Fibroblast of peridontal ligament (primary cell): ENCODE measurements around the gene FXYD4.

Experiments
- DNase-seq: peaks from one replicate; pipeline ENCODE4 v3.0.0-alpha.2; 2010; ENCODE audit errors: extremely low read depth

Gene FXYD4

DNA sequence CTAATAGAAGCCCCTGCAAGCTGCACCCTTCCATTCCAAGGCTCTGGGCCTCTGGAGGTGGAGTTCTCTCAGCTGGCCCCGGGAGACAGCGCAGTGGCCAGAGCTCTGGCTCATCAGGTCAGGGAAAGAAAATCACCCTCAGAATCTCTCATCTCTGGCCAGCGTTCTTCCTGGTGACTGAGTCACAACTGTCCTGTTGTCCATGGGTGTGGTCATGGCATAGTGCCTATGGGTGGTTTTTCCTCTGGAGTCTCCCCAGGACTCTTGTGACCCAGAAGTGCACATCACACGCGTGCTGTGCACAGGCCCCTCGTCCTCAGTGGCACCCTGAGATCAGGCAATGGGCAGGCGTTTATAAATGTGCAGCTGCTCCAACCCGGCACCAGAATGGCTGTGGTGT, 27.4 kb upstream of the FXYD4 start:
- no peak for DNase-seq

GRCh38 chr10:43347997-43348396, 23.4 kb upstream of the FXYD4 start:
- DNase-seq, result no peak

GRCh38 chr10:43348511-43349312, 22.7 kb upstream of the FXYD4 start:
- DNase-seq, result peak; percentile 71

DNA sequence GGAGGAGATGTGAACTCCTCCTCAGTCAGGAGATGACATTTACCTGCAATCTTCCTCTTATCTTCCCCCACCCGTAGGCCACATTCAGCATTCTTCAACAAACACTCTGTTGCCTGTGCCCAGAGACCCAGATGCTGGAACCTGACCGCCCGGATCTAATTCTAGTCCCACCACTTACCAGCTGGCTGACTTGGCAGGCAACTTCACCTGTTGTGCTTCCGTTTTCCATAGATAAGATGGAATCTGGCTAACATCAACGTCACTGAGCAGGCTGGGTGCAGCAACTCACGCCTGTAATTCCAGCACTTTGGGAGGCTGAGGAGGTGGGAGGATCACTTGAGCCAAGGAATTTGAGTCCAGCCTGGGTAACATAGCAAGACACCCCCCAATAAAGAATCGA, 21.3 kb upstream of the FXYD4 start:
- DNase-seq, result no peak

DNA sequence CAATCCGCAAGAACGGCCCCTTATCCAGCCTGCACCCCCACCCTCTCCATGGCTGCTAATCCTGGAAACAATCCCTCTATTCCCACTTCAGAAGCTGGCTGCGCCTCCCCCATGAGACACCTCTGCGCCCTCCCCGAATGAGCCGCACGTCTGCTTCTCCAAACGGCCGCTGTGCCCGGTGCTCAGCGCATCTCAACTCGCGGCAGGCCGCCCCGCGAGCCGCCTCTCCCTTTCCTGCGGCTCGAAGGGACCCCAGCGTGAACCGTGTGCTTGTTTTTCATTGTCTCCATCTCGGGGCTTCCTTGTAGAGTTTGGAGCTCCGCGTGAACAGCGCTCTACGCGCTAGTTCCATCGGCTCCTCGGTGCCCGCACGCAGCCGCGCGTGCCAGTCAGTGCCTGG, 20.8 kb upstream of the FXYD4 start:
- DNase-seq, result no peak

GRCh38 chr10:43351301-43351700, 20.1 kb upstream of the FXYD4 start:
- no peak for DNase-seq

DNA sequence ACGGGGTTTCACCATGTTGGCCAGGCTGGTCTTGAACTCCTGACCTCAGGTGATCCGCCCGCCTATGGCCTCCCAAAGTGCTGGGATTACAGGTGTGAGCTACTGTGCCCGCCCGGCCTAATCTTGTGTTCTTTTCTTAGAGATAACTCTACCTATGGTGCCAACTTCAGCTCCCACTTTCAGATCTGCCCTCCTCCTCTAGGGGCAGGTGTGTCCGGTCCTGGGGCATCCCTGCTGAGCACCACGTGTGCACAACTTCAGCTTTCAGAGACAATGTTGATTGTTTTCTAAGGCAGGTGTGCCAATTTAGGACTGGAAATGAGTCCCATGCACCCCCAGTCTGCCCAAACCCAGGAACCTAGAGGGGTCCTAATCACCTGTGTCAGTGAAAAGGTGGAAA, 18.5 kb upstream of the FXYD4 start:
- DNase-seq, result no peak

DNA sequence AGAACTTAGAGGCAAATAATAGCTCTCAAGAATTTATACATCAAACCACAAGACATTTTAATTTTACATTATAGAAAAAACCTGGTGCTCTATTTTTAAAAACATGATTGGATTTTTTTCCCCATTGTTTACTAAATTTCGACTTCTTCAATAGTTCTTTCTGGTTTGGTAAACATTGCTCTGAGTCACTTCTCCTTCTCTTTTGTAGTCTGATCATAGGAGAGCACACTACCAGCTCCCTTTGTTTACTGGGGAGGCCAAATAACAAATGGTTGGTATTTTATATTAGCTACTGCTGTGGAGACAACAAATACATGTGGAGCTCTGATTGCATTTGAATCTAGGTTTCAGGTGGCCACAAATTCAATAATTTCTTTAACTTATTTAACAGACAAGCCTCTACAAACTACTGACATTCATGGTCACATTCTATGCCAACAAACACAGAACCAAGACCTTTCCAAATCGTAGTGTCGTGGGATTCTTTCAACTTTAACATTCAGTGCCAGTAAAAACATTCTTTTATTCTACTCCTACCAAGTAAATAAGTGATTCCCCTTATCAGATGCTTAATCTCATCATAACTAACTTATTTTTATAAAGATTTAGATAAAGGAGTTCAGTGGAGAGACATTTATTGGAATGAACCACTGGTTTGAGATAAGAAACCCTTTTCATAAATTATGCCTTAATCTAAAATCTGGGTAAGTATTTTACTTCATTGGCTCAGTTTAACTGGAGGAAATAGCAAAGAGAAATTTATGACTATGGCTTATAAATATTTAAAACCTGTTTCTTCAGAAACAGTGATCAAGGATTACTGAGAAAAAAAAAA, 17.7 kb upstream of the FXYD4 start:
- no peak for DNase-seq

- no peak for DNase-seq
Observed at GRCh38 chr10:43354330-43354635, 17.2 kb upstream of the FXYD4 start.

GRCh38 chr10:43354879-43355380, 16.5 kb upstream of the FXYD4 start:
- no peak for DNase-seq

GRCh38 chr10:43355749-43356371, 15.6 kb upstream of the FXYD4 start:
- DNase-seq, result peak; percentile 11

GRCh38 chr10:43360086-43360485, 11.3 kb upstream of the FXYD4 start:
- peak; percentile 13 for DNase-seq

GRCh38 chr10:43361547-43362190, 9.8 kb upstream of the FXYD4 start:
- DNase-seq, result no peak

- DNase-seq, result peak; percentile 58
Observed at GRCh38 chr10:43362191-43362839, 9.1 kb upstream of the FXYD4 start.

DNA sequence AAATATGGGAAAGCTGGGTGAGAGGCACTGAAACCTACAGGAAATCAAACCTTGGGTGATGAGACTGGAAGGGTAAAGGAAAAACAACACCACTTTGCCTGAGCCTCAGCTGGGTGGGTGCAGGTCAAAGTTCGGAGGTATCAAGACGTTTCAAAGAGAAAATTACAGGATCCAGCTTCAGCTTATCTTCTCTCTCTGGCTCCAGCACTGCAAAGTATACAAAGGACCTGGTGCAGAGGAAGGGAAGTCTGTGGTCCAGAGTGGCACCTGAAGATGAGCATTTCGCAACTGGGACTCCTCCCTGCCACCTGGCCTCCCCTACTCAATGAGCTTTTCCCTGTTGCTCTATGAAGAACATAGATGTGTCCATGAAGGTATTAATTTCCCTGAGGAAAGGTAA, 6.4 kb upstream of the FXYD4 start:
- no peak for DNase-seq

DNA sequence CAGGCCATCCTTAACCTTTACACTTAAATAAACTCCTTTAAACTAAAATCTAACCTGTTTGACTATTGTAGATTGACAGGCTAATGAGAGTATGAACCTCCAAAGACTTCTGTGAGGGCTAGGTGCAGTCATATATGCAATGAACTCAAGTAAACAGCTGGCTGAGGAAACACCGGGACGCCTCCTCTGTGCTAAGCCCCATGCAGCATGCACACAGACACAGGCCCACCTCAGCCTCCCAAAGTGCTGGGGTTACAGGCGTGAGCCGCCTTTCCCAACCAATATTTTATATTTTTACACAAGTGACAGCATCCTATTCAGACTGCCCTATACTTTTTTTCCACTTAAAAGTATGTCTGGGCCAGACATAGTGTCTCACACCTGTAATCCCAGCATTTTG, 1.5 kb upstream of the FXYD4 start:
- DNase-seq, result no peak

- DNase-seq, result no peak
Observed at GRCh38 chr10:43370671-43371215, 693 bp upstream of the FXYD4 start.

DNA sequence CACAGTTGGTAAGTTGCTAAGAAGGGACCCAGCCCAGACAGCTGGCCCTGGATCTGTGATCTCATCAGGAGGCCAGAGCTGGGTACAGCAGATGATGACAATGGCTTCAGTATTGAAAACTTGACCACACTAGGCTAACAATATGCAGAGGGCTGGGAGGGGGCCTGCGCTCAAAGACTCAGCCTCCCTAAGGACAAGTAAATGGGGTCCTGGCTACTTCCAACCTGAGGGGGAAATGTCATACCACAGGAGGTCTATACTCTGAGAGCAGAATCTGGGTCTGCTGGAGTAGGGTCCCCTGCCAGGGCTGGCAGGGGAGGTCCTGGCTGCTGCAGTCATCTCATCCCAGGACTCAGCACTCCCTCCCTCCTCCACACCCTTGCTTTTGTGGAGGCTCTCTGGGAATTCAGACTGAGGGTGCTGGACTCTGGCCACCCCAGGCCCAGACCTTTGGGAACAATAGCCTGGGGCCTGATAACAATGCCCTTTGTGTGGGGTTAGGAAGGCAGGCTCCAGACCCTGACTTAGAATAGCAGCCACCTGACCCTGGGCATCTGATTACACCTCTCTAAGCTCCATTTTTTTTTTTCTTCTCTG, 1.4 kb downstream of the FXYD4 start:
- no peak for DNase-seq

- no peak for DNase-seq
Observed at GRCh38 chr10:43373461-43373860, 2.0 kb downstream of the FXYD4 start.

DNA sequence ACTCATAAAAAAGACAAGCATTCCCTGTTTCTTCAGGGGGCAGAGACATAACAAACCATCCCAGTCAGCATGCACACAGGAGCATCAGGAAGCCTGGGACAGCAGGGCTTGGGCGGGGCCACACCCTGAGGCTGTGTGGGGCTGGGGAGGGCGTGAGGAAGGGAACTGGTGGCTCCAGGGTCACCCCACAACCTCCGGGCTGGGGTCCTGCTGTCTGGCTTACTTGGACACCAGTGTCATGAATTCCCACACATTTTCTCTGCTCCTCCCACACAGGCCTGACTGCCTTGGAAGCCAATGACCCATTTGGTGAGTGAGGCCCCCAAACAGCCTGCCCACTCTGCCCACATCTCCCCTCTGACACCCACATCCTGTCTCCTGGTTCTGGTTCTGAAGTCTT, 2.8 kb downstream of the FXYD4 start:
- no peak for DNase-seq
